Measurements from ENCODE around the gene RASGRP2. TPM values are rescaled to one million over a fixed set of nuclear protein-coding genes. Genes with fewer than 3 reads are reported as not detected.

The RASGRP2 gene
- total RNA-seq, result 0.13 TPM in 1 of 2 replicates, not detected in the other

GRCh38 chr11:64743591-64744543, at the start of gene RASGRP2:
Gene RASGRP2 (minus strand): TSS chr11:64744142. CDS start chr11:64742866, 1,276 bp downstream.

GRCh38 chr11:64778473-64779298, 34.7 kb upstream of the RASGRP2 start, which contains the start of gene SF1:
Gene SF1 (minus strand): TSS chr11:64778542. CDS start chr11:64778392, 150 bp downstream.

GRCh38 chr11:64759722-64760719, 16.1 kb upstream of the RASGRP2 start, which contains the start of gene PYGM:
Gene PYGM (minus strand): TSS chr11:64759974. CDS start chr11:64759898, 76 bp downstream.

GRCh38 chr11:64723117-64723906, 20.6 kb downstream of the RASGRP2 start, which contains the start of gene NRXN2:
Gene NRXN2 (minus strand): TSS chr11:64723197. CDS start chr11:64713699, 9,498 bp downstream.

Other genes with a start within 250 kb of the RASGRP2 start
- under 0.01 TPM in 1 of 2 replicates, not detected in the other for gene SLC22A11, start 188.2 kb downstream of the RASGRP2 start, total RNA-seq
- not detected in 2 replicates for gene SLC22A12, start 152.9 kb downstream of the RASGRP2 start, total RNA-seq
- gene NRXN2, start 20.9 kb downstream of the RASGRP2 start, total RNA-seq, result 2.6 and 7.6 TPM in 2 replicates
- gene PYGM, start 15.8 kb upstream of the RASGRP2 start, total RNA-seq, result 0.32 and 0.39 TPM in 2 replicates
- 110 and 117 TPM in 2 replicates for gene SF1, start 34.4 kb upstream of the RASGRP2 start, total RNA-seq
- 12.3 and 13.3 TPM in 2 replicates for gene MAP4K2, start 59.1 kb upstream of the RASGRP2 start, total RNA-seq
- gene MEN1, start 66.4 kb upstream of the RASGRP2 start, total RNA-seq, result 12.3 and 12.5 TPM in 2 replicates
- gene CDC42BPG, start 100.5 kb upstream of the RASGRP2 start, total RNA-seq, result under 0.01 TPM in 2 replicates
- 72.4 and 90.2 TPM in 2 replicates for gene EHD1, start 134.5 kb upstream of the RASGRP2 start, total RNA-seq
- gene ATG2A, start 173.1 kb upstream of the RASGRP2 start, total RNA-seq, result 15.3 and 15.4 TPM in 2 replicates
- gene PPP2R5B, start 180.5 kb upstream of the RASGRP2 start, total RNA-seq, result 8.2 TPM in 2 replicates
- not detected in 2 replicates for gene GPHA2, start 191.8 kb upstream of the RASGRP2 start, total RNA-seq
- not detected in 2 replicates for gene MAJIN, start 228.0 kb upstream of the RASGRP2 start, total RNA-seq

Data from articular chondrocyte of knee joint (primary cell).